Immature natural killer cell (primary cell): ENCODE results near the gene CD300A. TPM values are rescaled to one million over a fixed set of nuclear protein-coding genes. Genes with fewer than 3 reads are reported as not detected.
A peak's percentile ranks its signal among the peaks of the same experiment; 100 is the strongest.

Source experiments
- DNase-seq, 3 donors: peaks; one replicate each; pipeline ENCODE4 v3.0.0; 2022; ENCODE audit warnings: mixed read lengths in 1 of 3
- H3K27ac Mint-ChIP-seq, 6 donors: one replicate each; pipeline ENCODE4 v1.8.0; 2020; ENCODE audit warnings: mixed read lengths in 6 of 6, mild to moderate bottlenecking in 5 of 6, inconsistent platforms in 4 of 6, moderate library complexity in 3 of 6
- H3K27me3 Mint-ChIP-seq, 3 donors: one replicate each; pipeline ENCODE4 v1.8.0; 2020 to 2021; ENCODE audit warnings: low read depth in 3 of 3, mild to moderate bottlenecking in 3 of 3, mixed read lengths in 3 of 3, moderate library complexity in 3 of 3, inconsistent platforms in 1 of 3
- H3K36me3 Mint-ChIP-seq, 3 donors: one replicate each; pipeline ENCODE4 v1.8.0; 2020; ENCODE audit warnings: mixed read lengths in 3 of 3, inconsistent platforms in 2 of 3, mild to moderate bottlenecking in 2 of 3
- H3K4me1 Mint-ChIP-seq, 2 donors: one replicate each; pipeline ENCODE4 v1.8.0; 2020; ENCODE audit warnings: inconsistent platforms in 2 of 2, mild to moderate bottlenecking in 2 of 2, mixed read lengths in 2 of 2, moderate library complexity in 1 of 2
- H3K4me3 Mint-ChIP-seq, 5 donors: one replicate each; pipeline ENCODE4 v1.8.0; 2020; ENCODE audit warnings: mild to moderate bottlenecking in 5 of 5, mixed read lengths in 5 of 5, inconsistent platforms in 3 of 5, moderate library complexity in 3 of 5
- H3K9me3 Mint-ChIP-seq, 6 donors: one replicate each; pipeline ENCODE4 v1.8.0; 2020; ENCODE audit warnings: mild to moderate bottlenecking in 6 of 6, mixed read lengths in 6 of 6, inconsistent platforms in 4 of 6, moderate library complexity in 3 of 6
- polyA plus RNA-seq, 3 donors: library from polyadenylated mRNA; unstranded; fragments of 300-500 nt; fragmentation: Illumina TruSeq; gene quantifications; one replicate each; pipeline ENCODE4 v1.2.3, GENCODE V29; 2021

CD300A gene
- polyA plus RNA-seq, 3 donors from 2014 or later, result 357 to 514 (median 505) TPM

DNA sequence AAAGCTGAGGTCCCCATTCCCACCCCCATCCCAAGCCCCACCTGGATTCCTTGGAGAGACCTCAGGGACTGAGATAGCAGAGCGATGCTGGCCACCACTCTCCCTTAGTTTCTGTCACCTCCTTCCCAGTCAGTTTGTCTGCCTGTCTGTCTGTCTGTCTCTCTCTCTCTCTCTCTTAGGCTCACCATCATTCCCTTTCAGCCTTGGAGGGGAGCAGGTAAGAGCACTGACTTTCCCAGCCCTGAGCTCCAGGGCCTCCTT is 59.0 kb downstream of the CD300A start:
- Mint-ChIP-seq H3K36me3 (no peaks in the 10 kb centered on the region), H3K4me3 (no peak overlapping the region), H3K9me3 (no peaks in the 10 kb centered on the region), H3K27me3 (peaks cover 0 to 13% (median 3%) of the 10 kb centered on the region in 3 donors), H3K27ac (peak overlapping the region in 1 of 6 donors; percentile 75), H3K4me1 (peaks cover 30 to 33% of the 10 kb centered on the region in 2 donors)
- DNase-seq, result no peak

DNA sequence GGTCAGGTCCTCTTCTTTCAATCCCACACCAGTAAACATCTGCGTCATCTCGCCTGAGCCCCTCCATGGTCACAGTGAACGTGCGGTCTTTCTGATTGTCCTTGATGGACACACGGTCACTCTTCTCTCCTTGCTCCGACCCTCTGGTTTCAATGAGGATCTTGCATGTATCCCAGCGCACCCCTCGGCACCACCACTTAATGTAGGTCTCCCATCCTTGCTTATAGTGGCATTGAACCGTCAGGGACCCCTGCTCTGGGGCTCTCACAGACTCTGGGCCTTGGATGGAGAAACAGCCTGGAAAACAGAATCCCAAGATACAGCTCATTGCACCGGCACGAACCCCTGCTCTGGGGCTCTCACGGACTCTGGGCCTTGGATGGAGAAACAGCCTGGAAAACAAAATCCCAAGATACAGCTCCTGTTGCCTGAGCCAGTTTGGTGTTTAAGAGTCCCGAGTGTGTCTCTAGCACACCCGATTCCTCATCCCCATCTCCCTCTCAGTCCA is 59.4 kb downstream of the CD300A start:
- peak overlapping the region in 1 of 6 donors; percentile 29 for H3K27ac Mint-ChIP-seq
- H3K4me3 Mint-ChIP-seq, result no peak overlapping the region
- peaks cover 29 to 33% of the 10 kb centered on the region in 2 donors for H3K4me1 Mint-ChIP-seq
- peaks cover 0 to 14% (median 3%) of the 10 kb centered on the region in 3 donors for H3K27me3 Mint-ChIP-seq
- no peaks in the 10 kb centered on the region for H3K9me3 Mint-ChIP-seq
- DNase-seq, result no peak
- no peaks in the 10 kb centered on the region for H3K36me3 Mint-ChIP-seq

DNA sequence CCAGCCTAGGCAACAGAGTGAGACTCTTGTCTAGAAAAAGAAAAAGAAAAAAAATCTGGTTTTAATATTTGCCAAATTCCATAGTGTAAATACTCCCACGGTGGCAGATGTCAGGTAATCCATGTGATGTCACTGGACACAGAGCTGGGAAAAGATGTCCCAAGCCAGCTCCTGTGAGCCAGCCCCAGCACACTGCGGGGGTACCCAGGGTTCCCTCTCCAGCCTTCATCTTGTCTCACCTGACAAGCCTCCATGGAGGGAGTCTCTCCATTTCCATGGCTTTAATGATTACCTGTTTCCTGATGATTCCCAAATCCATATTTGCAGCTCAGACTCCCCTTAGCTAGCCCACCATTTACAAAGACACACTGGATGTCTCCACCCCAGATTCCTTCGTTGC is 60.2 kb downstream of the CD300A start:
- Mint-ChIP-seq H3K4me1 (peaks cover 29 to 33% of the 10 kb centered on the region in 2 donors), H3K9me3 (no peaks in the 10 kb centered on the region), H3K27ac (no peak overlapping the region), H3K4me3 (no peak overlapping the region), H3K36me3 (no peaks in the 10 kb centered on the region), H3K27me3 (peaks cover 0 to 8% (median 5%) of the 10 kb centered on the region in 3 donors)
- DNase-seq, result no peak

DNA sequence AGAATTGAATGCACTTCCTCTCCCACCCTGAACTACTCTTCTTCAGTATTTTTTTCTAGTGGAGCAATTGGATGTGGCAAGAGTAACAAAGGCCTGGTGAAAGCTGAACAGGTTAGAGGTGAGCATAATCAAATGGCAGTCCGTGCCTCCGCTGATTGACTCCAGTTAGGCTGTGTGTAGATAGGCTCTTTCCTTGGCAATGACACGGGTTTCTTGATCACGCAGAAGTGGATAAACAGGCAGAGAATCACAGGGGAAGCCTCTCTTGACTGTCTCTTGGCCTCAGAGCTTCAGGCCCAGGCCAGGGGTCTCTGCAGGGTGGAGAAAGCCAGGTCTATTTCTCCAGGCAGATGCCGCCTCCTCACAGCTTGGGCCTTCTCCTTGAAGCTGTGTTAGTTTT is 60.6 kb downstream of the CD300A start:
- Mint-ChIP-seq H3K9me3 (no peaks in the 10 kb centered on the region), H3K4me1 (peaks cover 29 to 33% of the 10 kb centered on the region in 2 donors), H3K27me3 (peaks cover 0 to 7% (median 5%) of the 10 kb centered on the region in 3 donors), H3K36me3 (no peaks in the 10 kb centered on the region), H3K27ac (no peak overlapping the region), H3K4me3 (no peak overlapping the region)
- no peak for DNase-seq

DNA sequence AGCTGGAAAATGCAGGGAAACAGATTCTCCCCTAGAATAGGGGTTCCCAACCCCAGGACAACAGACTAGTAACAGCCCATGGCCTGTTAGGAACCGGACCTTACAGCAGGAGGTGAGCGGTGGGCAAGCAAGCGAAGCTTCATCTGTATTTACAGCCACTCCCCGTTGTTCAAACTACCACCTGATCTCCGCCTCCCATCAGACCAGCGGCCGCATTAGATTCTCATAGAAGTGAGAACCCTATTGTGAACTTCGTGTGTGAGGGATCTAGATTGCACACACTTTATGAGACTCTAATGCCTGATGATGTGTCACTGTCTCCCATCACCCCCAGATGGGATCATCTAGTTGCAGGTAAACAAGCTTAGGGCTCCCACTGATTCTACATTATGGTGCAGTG is 61.3 kb downstream of the CD300A start:
- H3K27me3 Mint-ChIP-seq, result peaks cover 0 to 7% (median 5%) of the 10 kb centered on the region in 3 donors
- DNase-seq, result no peak

DNA sequence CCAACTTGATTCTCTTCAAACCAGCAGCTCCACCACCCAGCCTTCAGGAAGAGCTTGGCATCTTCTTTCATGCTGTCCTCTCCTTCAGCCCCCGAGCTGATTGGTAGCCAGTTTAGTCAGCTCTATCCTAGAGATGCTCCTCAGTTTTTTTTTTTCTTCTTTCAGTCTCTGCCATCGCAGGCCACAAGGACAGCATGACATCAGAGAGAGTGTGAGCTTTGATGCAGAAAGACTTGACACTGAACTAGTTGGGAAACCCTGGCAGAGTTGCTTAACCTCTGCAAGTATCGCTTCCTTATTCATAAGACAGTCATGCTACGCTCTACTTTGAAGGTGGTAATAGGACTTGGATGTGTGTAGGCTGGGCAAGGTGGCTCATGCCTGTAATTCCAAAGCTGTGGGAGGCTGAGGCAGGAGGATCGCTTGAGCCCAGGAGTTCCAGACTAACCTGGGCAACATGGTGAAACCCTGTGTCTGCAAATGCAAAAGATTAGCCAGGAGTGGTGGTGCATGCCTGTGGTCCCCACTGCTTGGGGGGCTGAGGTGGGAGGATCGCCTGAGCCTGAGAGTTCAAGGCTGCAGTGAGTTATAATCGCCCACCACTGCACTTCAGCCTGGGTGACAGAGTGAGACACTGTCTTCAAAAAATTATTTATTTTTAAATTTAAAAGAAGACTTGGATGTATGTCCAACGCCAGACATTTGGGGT is 62.2 kb downstream of the CD300A start:
- Mint-ChIP-seq H3K27ac (peak overlapping the region in 2 of 6 donors; percentile 6 to 53), H3K9me3 (no peaks in the 10 kb centered on the region), H3K4me3 (peak overlapping the region in 1 of 5 donors; percentile 15), H3K27me3 (peaks cover 0 to 12% (median 5%) of the 10 kb centered on the region in 3 donors), H3K4me1 (peaks cover 32 to 33% of the 10 kb centered on the region in 2 donors), H3K36me3 (no peaks in the 10 kb centered on the region)
- DNase-seq, result no peak

More for the DNA sequence above, 61.3 kb downstream of the CD300A start:
- H3K4me3 Mint-ChIP-seq, result no peak overlapping the region
- no peaks in the 10 kb centered on the region for H3K9me3 Mint-ChIP-seq
- peaks cover 30 to 33% of the 10 kb centered on the region in 2 donors for H3K4me1 Mint-ChIP-seq
- no peaks in the 10 kb centered on the region for H3K36me3 Mint-ChIP-seq
- peak overlapping the region in 1 of 6 donors; percentile 4 for H3K27ac Mint-ChIP-seq

DNA sequence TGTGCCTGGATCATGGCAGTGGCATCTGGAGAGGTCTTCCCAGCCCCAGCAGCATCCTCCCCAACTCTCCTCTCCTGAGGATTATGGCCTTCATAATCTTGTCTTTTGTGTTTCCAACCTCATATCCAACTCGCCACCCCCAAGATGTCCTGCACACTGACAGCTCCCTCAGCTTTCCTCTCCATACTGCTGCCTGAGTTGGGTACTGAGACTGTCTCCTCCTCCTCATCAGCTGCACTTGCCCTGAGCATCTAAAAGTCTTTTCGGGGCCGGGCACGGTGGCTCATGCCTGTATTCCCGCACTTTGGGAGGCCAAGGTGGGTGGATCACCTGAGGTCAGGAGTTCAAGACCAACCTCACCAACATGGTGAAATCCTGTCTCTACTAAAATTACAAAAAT is 62.8 kb downstream of the CD300A start:
- H3K9me3 Mint-ChIP-seq, result no peaks in the 10 kb centered on the region
- H3K27me3 Mint-ChIP-seq, result peaks cover 0 to 12% (median 5%) of the 10 kb centered on the region in 3 donors
- DNase-seq, result no peak
- no peak overlapping the region for H3K27ac Mint-ChIP-seq
- peaks cover 32 to 33% of the 10 kb centered on the region in 2 donors for H3K4me1 Mint-ChIP-seq
- no peak overlapping the region for H3K4me3 Mint-ChIP-seq
- H3K36me3 Mint-ChIP-seq, result no peaks in the 10 kb centered on the region

DNA sequence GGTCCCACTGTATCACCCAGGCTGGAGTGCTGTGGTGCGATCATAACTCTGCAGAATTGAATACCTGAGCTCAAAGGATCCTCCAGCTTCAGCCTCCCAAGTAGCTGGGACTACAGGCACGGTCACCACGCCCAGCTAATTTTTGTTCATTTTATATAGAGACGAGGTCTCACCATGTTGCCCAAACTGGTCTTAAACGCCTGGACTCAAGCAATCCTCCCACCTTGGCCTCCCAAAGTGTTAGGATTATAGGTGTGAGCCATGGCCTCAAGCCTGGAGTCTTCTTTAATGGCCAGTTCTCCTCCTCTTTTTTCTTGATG is 64.4 kb downstream of the CD300A start:
- no peaks in the 10 kb centered on the region for H3K9me3 Mint-ChIP-seq
- no peaks in the 10 kb centered on the region for H3K36me3 Mint-ChIP-seq
- DNase-seq, result no peak
- peak overlapping the region in 4 of 5 donors; percentile 15 to 78 (median 33) for H3K4me3 Mint-ChIP-seq
- peaks cover 0 to 12% (median 2%) of the 10 kb centered on the region in 3 donors for H3K27me3 Mint-ChIP-seq
- H3K27ac Mint-ChIP-seq, result peak overlapping the region in 3 of 6 donors; percentile 34 to 58 (median 54)
- H3K4me1 Mint-ChIP-seq, result peaks cover 32 to 33% of the 10 kb centered on the region in 2 donors

DNA sequence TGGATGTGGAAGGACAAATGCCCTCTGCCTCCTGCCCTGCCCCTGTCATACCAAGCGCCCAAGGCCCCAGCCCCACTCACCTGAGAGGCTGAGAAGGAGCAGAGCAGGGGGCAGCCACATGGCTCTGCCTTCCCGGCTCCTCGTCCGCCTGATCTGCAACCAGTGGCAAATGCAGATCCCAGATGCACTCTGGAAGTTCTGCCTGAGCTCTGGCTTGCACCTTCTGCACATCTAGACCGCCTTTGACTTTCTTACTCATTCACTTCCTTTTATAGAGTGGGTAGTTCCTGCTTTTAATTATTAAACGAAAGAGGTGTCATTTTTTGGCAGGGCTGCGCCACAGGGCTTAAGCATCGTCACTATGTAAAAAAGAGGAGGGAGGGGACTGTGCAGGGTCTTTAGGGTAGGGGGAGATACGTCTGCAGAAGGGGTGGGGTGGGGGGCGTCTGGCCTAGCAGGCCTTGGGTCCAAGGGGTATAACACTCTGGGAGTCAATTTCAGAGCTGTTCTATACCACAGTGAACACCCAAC is 64.9 kb downstream of the CD300A start, which contains the start of gene CD300LB:
TSS of gene CD300LB (minus strand) at position 245 of the 531 bp plus-strand sequence. CDS start at position 120, 125 bp downstream.
- peak within 1 kb of the TSS; percentile 78 to 93 (median 88) for H3K4me3 Mint-ChIP-seq
- DNase-seq, result no peak
- peaks cover 32 to 33% of the 10 kb centered on the region in 2 donors for H3K4me1 Mint-ChIP-seq
- peak within 1 kb of the TSS; percentile 54 to 88 (median 75) for H3K27ac Mint-ChIP-seq
- H3K9me3 Mint-ChIP-seq, result no peaks in the 10 kb centered on the region
- peaks cover 0 to 12% (median 2%) of the 10 kb centered on the region in 3 donors for H3K27me3 Mint-ChIP-seq
- H3K36me3 Mint-ChIP-seq, result no peaks in the 10 kb centered on the region

DNA sequence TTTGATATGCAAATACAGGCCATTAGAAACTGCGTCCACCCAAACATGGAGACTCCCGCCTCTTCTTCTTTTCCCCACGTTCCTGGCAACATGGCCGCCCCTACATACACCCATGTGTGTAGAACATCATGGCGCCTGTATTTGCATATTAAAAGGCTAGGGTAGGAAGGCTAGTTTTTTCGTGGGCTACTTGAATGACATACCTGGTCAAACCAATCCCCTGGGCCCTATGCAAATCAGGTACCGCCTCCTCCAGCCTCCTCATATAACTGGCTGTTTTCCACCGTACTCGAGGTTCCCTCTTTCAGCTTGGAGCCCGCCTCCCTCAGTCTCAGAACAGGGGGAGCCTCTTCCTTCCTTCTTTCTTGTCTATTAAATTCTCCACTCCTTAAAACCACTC is 65.7 kb downstream of the CD300A start:
- peak overlapping the region; percentile 78 to 93 (median 88) for H3K4me3 Mint-ChIP-seq
- peaks cover 32 to 33% of the 10 kb centered on the region in 2 donors for H3K4me1 Mint-ChIP-seq
- H3K36me3 Mint-ChIP-seq, result no peaks in the 10 kb centered on the region
- peak; percentile 55 to 69 (median 67) for DNase-seq
- no peaks in the 10 kb centered on the region for H3K9me3 Mint-ChIP-seq
- H3K27ac Mint-ChIP-seq, result peak overlapping the region; percentile 54 to 88 (median 68)
- H3K27me3 Mint-ChIP-seq, result peaks cover 0 to 12% (median 2%) of the 10 kb centered on the region in 3 donors

Other genes with a start within 250 kb of the CD300A start
- gene DNAI2, start 192.4 kb upstream of the CD300A start, polyA plus RNA-seq, result under 1 TPM in 1 of 3 donors, not detected in 2; 0.74 TPM
- 1 to 10 TPM; 1.9 to 6.1 (median 4.1) TPM for gene KIF19, start 140.4 kb upstream of the CD300A start, polyA plus RNA-seq
- under 1 TPM in 1 of 3 donors, not detected in 2; 0.21 TPM for gene BTBD17, start 104.8 kb upstream of the CD300A start, polyA plus RNA-seq
- under 1 TPM in 1 of 3 donors, not detected in 2; 0.49 TPM for gene GPR142, start 99.1 kb upstream of the CD300A start, polyA plus RNA-seq
- gene GPRC5C, start 34.5 kb upstream of the CD300A start, polyA plus RNA-seq, result 1 to 10 TPM in 1 of 3 donors, under 1 TPM in 1, not detected in 1; 0.89 to 3.2 TPM
- gene CD300LB, start 64.8 kb downstream of the CD300A start, polyA plus RNA-seq, result 1 to 10 TPM; 4.2 to 6.3 (median 5.5) TPM
- 10 to 100 TPM; 14.4 to 37.4 (median 21.2) TPM for gene CD300C, start 79.5 kb downstream of the CD300A start, polyA plus RNA-seq
- 1 to 10 TPM in 2 of 3 donors, not detected in 1; 3.2 to 6.4 TPM for gene CD300H, start 100.9 kb downstream of the CD300A start, polyA plus RNA-seq
- gene CD300LD, start 125.6 kb downstream of the CD300A start, polyA plus RNA-seq, result not detected
- gene CD300E, start 157.1 kb downstream of the CD300A start, polyA plus RNA-seq, result under 1 TPM in 2 of 3 donors, not detected in 1; 0.28 to 0.79 TPM
- gene CD300LF, start 246.3 kb downstream of the CD300A start, polyA plus RNA-seq, result 1 to 10 TPM; 1.9 to 4.2 (median 2.0) TPM